HG03045 (cell line): ENCODE data around the gene SLC25A48.
"Not testable (repeated sequence)": the region's sequence is repeated elsewhere in the genome, so short reads cannot be mapped to it uniquely, and the experiment has no call there.

ENCODE experiments used
- ATAC-seq: cut with Tn5 transposase; IDR thresholded peaks from one replicate; pipeline ENCODE4 v1.9.1; 2021; ENCODE audit warnings: mild to moderate bottlenecking, moderate library complexity; ENCODE audit not compliant: unreplicated experiment

Gene SLC25A48

DNA sequence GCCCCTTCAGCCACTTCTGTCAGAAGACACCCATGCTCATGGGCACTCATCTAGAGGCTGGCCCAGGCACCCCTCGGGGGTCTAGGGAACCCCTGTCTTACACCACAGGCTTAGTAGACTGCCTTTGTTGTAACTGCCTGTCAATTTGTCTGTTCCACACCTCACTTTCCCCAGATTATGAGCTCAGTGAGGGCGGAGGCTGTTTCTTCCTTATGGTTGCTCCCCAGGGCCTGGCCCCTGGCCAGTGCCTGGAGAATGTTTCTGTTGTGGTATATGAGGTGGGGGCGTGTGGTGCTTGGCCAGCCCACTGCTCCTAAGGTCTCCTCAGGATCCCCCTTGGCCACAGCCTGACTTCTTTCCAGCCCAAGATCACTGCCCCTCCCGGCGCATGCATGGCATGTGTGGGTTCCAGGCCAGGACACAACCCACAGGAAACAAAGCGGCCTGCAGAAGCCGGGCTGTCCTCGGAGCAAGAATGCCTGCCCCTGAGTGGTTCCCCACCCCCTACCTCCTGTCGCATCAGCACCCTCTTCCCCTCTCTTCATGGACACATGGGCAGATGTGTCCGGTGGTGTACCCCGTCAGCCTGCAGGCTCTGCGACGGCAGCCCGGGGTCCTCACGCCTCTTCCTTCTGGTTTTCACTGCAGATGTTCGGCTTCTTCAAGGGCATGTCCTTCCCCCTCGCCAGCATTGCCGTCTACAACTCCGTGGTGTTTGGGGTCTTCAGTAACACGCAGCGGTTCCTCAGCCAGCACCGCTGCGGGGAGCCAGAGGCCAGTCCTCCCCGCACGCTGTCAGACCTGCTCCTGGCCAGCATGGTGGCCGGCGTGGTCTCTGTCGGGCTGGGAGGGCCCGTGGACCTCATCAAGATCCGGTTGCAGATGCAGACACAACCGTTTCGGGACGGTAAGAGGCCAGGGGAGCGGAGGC lies 17.7 kb downstream of the SLC25A48 start:
- no peak for ATAC-seq

DNA sequence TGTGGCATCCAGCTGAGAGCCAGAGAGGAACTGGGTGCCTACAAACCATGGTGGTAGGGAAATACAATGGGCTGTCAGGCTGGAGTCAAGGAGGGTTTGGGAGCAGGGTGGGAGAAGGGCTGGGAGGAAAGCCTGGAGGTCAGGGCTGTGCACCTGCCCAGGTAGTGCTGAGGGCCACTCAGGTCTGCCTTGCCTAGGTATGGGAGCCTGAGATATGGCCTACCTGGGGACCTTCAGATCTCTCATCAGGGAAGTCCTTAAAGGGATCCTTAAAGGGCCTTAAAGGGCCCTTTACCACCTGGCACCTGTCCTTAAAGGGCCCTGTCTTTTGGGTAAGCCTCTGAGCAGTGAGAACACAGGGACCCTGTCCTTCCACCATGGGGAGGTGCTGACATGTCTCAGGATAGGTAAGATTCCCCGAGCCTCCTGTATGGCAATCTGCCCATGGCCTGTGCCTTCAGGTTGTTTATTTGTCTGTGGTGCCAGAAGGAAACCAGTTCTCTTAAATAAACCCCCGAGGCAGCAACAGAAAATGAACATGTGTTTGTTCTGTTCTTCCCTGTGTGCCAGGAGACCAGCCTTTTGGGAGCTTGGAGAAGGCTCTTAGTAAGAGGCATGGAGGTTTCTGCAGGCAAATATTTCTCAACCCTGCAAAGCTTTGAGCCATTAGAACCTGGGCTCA lies 23.3 kb downstream of the SLC25A48 start:
- no peak for ATAC-seq

DNA sequence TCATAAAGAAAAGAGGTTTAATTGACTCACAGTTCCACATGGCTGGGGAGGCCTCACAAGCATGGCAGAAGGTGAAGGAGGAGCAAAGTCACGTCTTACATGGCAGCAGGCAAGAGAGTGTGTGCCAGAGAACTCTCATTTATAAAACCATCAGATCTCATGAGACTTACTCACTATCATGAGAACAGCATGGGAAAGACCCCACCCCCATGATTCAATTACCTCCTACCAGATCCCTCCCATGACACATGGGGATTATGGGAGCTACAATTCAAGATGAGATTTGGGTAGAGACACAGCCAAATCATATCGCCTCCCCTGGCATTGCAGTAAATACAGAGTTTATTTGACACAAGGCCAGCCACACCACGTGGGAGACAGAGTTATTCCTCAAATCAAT lies 24.7 kb downstream of the SLC25A48 start:
- not testable (repeated sequence) for ATAC-seq

DNA sequence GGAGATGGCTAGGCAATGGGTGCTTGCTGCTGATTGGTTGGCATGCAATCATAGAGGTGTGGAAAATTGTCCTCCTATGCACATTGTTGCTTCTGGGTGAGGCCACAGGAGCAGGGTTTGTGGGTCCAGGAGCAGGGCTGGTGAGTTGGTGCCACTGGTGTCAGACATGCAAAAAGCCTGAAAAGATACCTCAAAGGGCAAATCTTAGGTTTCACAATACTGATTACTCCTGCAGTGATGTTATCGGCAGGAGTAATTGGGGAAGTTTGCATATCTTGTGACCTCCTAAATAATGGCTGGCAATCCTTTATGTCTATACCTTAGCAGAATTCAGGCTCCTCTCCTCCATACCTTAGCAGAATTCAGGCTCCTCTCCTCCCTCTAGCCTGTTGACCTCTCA lies 25.2 kb downstream of the SLC25A48 start:
- ATAC-seq = no peak

DNA sequence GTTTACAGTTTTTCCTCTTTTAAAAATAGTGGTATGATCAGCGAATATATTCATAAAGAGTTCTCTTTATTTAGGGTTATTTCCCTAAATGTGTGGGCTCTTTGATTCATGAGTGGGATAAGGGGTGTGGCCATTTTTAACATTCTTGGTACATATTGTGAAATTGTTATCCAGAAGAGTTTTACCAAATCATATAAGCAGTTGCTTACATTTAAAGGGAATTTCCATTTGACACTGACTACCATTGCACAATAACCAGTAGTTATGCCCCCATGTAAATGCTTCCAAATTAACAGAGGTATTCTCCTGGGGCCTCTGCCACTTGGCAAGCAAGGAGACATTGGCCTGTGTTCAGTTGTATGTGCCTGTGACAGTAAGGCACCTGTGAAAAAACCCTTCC lies 27.2 kb downstream of the SLC25A48 start:
- ATAC-seq = no peak

DNA sequence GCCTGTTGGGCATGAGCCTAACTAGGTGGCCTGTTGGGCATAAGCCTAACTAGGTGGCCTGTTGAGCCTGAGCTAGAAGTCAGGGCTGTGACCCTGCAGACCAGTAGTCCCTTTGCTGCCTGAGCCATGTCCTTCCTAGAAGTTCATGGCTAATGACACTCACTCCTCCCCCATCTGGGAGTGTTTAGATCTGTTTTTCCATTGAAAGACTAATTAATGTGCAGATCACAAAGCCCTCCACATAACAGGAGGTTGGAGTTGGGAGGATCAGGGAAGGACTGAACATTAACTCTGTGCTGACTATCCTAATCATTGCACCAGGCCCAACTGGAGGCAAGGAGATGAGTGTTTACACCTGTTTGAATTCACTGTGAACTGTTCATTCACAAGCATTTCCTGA lies 27.6 kb downstream of the SLC25A48 start:
- no peak for ATAC-seq

DNA sequence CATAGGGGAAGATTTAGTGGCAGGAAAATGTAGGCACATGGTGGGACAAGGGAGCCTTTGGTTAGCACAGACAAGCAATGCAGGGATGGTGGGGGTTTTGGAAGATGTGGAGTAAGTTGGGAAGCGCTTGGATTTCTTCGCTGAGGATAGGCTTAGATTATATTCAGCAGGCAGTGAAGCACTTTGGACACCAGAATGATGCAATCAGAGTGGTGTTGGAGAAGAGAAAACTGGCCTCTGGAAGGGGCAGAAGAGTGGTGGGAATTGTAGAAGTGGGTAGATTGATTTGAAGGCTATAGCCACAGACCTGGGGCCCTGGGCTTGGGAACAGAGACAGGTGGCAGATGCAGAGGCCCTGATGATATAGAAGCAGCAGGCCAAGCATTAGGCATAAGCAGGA lies 28.3 kb downstream of the SLC25A48 start:
- ATAC-seq = no peak

DNA sequence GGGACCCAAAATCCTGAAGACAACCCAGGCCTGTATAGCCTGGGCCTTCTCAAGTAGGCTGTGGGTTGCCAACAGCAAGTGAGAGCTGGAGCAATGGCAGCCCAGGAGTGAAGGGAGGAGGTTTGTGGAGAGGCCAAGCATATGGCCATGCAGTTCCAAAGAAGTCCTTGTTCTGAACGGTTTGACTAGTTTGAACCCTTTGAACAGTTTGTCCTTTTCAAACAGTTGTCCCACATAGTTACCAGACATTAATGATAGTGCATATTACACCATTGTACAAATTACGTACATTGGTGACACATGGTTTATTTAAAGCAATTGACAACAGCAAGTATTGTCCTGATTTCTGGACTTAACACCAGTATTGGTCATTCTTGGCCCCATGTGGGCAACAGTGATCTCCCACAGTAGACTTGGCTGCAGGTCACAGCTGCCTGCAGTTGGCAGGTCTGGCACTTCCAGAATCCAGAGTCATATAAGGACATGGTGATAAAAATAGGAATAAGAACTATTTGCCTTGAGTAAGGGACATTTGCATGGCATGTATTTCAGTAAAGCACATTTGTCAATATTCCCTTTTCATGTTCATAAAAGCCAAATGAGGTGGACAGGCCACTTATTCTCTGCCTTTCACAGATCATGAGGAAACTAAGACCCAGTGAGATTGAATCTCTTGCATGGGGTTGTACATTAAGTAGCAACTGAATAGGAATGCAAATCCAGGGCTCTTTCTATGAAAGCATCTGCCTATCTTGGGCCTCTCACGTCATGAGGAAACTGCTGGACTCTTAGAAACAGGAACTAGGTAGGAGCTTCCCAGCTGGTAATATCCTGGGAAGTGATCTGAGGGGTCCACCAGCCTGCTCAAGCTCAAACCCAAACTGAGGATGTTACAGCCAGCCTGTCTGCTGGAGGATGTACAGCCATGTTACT lies 30.3 kb downstream of the SLC25A48 start:
- ATAC-seq = no peak

DNA sequence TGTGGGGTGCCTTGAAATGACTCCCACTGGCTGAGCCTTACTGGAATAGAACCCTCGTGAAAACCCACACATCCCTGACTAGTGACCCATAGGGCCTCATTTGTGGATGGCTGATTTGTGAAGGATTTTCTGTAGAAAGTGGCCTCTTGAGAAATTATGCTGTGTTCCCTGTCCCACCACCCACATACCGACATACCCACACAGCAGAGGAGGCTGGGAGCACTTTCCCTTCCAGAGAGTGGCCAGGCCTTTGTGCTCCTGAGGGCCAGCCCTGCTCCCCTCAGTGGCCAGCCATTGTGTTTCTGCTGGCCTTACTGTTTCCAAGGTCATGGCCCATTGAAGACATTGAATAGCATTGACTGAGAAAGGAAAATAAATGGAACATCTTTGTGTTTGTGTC lies 31.6 kb downstream of the SLC25A48 start:
- no peak for ATAC-seq

DNA sequence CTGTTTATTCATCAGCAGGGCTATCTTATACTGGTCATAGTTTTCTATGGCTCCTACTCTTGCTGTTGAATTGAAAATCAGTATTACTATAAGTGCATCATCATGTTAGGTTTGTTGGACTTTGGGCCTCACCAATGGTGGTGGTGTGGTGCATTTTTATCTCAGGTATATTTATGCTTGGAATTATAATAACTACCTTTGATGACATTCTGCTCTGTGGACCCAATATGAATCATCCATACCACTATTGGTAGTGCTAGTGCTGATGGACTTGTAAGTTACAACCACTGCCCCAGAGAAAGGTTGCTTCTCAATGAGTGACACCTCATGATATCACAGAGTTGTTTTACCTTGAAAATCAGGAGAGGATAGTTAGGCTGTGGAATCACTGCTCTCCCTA lies 33.1 kb downstream of the SLC25A48 start:
- ATAC-seq = no peak

DNA sequence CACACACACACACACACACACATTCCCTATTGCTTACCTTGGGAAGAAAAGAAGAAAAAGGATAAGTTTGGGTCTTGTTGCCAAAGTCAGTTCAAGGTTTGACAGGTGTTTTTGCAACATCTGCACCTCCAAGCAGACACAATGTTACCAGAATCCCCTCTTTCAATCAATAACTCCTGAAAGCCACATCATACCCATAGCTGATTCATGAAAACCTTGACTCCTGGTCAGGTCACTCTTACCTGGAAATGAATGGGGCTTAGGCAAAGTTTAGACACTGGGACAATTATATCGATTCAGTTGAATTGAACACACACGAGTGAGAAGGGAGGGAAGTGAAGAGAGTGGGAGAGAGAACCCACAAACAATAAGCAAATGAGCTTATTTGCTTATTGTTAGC lies 34.2 kb downstream of the SLC25A48 start:
- no peak for ATAC-seq

DNA sequence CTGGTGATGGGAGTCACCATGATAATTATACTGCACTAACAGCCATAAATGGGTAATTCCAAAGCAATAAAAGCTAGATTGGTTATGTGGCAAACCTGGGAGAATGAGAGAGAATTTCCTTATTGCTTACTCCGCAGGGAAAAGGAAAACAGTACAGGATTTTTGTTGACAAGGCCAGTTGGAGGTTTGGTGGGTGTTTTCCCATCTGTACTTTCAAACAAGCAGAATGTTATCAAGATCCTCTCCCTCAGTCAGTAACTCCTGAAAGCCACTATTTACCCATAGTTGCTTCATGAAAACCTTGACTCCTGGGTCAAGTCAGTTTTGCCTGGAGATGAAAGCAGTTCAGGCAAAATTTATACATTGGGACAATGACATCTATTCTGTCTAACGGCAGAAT lies 34.8 kb downstream of the SLC25A48 start:
- no peak for ATAC-seq

DNA sequence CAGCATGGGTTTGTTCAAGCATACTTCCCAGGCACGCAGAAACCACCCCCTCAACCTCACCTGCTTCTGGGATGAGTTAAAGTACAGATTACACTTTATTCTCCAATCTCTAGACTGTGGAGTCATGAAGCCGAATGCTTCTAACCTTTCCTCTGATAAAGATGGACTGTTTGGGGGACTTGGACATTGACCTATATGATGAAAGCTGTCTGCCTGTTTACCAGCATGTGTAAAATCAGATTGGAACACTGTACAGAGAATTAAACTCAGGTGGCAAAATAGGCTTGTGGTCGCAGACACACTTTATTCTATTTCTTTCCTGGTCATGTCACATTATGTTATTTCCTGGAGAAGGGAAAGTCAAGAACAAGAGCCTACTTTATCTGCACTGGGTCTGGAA lies 35.5 kb downstream of the SLC25A48 start:
- no peak for ATAC-seq

DNA sequence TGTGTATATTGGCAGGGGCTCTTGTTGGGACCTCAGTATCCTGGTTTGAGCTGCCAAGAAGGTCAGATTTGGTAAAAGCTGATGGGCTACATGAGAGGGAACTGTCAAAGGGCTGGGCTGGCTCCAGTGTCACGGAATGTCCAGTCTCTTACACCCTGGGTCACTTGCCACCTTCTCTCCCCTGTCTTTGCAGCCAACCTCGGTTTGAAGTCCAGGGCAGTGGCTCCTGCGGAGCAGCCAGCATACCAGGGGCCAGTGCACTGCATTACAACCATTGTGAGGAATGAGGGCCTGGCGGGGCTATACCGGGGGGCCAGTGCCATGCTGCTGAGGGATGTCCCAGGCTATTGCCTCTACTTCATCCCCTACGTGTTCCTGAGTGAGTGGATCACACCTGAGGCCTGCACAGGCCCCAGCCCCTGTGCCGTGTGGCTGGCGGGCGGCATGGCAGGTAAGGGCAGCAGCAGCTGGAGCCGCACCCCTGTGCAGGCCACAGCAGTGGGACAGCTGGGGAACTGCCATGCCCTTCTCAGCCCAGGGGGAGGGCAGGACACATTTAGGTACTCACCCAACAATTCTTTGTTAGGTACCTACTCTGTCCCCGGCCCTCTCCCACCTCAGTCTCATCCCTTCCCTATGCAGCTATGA lies 36.9 kb downstream of the SLC25A48 start:
- ATAC-seq = no peak

DNA sequence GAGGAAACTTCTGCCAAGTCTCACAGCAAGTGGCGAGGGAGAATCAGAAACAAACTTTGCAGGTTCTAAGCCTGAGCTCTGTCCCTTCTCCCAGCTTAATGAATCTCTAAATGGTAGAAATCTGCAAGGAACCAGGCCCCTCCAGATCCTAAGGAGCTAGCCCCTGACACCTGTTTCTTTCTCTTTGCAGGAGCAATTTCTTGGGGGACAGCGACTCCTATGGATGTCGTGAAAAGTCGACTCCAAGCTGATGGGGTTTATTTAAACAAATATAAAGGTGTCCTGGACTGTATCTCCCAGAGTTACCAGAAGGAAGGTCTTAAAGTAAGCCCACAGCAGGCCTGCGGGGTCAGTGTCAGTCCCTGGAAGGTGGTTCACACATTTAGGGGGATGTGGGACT lies 39.4 kb downstream of the SLC25A48 start:
- no peak for ATAC-seq

DNA sequence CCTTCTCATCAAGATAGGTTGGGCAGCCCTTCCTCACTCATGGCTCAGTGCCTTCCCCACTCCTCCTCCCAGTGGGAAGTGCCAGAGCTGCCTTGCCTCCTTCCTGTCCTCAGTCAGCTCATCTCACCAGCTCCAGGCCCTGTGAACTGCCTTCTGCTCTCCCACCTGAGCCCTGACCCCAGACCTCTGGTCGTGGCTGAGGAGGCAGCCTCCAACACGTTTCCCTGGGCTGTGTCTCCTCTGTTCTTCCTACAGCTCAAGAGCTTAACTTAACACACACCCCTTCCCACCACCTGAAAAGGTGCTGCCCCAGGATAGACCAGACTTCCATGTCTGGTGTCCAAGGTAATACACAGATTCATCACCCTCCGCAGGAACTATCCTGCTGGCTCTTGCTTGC lies 40.0 kb downstream of the SLC25A48 start:
- no peak for ATAC-seq

DNA sequence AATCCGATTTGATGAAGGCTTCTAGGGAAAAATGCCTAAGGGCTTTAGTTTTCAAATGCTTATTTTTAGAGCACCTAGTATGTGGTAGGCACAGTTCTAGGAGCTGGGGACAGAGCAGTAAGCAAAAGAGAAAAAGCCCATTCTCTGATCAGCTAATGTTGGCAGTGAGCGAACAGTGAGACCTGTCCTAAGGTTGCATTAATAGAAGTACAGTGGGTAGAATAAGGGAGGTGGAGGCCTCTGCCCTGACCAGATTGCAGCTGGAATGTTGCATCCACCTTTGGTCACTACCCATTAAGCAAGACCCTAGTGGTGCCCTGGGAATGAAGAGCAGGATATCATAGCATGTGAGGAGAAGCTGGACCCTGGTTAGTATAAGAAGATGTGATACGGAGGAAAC lies 41.1 kb downstream of the SLC25A48 start:
- ATAC-seq = no peak

DNA sequence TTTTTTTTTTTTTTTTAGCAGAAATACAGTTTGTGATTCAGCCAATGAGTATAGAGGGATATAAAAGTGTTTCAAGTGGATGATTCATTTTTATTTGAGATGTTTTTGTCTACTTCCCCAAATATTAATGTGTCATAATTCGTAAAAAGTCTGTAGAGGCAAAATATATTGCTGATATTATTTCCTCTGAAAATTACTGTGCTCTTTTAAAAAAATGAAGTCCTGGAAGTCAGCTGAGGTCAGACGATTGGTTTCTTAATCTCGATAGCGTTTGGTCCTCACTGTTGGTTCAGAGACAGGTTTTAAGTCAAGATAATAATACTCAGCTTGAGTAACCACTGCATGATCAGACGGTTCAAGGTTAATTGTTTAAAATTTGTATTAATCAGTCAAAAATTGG lies 41.7 kb downstream of the SLC25A48 start:
- no peak for ATAC-seq

DNA sequence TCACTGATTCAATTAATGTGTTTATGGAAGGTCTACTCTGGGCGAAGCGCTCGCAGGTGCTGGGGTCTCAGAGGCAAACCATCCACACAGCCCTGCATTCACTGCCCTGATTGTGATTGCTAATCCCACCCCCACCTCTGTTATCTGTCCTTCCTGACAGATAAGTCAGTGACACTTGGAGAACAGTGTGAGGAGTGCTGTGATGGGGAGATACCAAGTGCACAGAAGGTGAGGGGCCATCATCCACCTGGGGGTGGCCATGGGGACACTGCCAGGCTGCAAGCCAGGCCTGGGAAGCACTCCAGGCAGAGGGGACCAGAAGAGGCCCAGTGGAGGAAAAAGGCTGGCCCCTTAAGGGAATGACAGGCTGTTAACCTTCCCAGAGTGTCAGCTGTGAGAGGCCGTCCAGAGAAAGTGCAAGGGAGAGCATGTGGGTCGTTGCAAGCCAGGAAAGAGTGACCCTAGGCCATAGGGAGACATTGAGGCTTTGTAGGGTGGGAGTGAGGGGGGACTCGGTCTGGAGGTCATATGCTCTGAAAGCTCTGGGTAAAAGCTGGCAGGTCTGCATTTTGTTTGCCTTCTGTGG lies 43.2 kb downstream of the SLC25A48 start:
- ATAC-seq = no peak

DNA sequence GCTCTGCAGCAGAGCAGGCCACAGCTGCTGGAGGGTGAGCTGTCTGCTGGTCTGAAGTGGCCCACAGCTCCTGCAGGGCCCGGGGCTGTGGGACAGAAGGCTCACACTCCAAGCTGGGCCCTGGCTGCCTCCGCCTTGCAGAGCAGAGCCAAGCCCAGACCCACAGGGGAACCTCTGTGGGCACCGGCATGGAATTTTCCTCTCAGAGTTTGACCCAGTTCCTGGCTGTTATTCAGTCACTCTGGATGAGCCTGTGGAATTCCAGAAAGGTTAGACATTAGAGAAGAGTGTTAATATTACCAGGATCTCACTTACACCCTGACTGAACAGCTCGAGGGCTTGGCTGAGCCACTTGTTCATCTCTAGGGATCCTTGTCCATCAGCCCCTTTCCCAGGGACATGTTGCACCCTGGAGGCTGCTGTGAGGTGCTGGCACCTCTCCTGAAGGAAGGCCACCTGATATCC lies 43.7 kb downstream of the SLC25A48 start:
- no peak for ATAC-seq
